Tibial nerve (tissue), 4 donors: ENCODE results near the gene CPAMD8. TPM values are rescaled to one million over a fixed set of nuclear protein-coding genes. Genes with fewer than 3 reads are reported as not detected.
"Not testable (repeated sequence)": the region's sequence is repeated elsewhere in the genome, so short reads cannot be mapped to it uniquely, and the experiment has no call there.

ENCODE experiments used
- DNase-seq, 2 donors: peaks; one replicate each; pipeline ENCODE4 v3.0.0-alpha.2; 2019; ENCODE audit warnings: low spot score in 2 of 2
- H3K27ac ChIP-seq, 4 donors: fragments of 200-600 bp; sonication (generic) in 3 of 4; one replicate each; pipeline ENCODE4 v1.5.1; 2017 to 2019; ENCODE audit warnings: mild to moderate bottlenecking in 1 of 4
- H3K27me3 ChIP-seq, 2 donors: fragments of 200-600 bp; sonication (generic) in 1 of 2; one replicate each; pipeline versions ENCODE4 v1.5.1 to v1.6.0; 2017 to 2019
- H3K36me3 ChIP-seq, 3 donors: fragments of 200-600 bp; sonication (generic); one replicate each; pipeline ENCODE4 v1.5.1; 2018 to 2019
- H3K4me1 ChIP-seq, 4 donors: fragments of 200-600 bp; sonication (generic) in 3 of 4; one replicate each; pipeline ENCODE4 v1.5.1; 2017 to 2019
- H3K4me3 ChIP-seq, 4 donors: fragments of 200-600 bp; sonication (generic) in 3 of 4; one replicate each; pipeline ENCODE4 v1.5.1; 2017 to 2019; ENCODE audit warnings: mild to moderate bottlenecking in 1 of 4, moderate library complexity in 1 of 4
- H3K9me3 ChIP-seq, 4 donors: fragments of 200-600 bp; sonication (generic) in 3 of 4; one replicate each; pipeline ENCODE4 v1.5.1; 2017 to 2019
- EP300 ChIP-seq, 2 donors: sonication (generic); formaldehyde crosslinking; IDR thresholded peaks; one replicate each; pipeline ENCODE4 v1.6.1; 2017; ENCODE audit warnings: antibody characterized with exemption in 2 of 2, mild to moderate bottlenecking in 1 of 2
- POLR2A ChIP-seq, 2 donors: fragments of 450-650 bp; IDR thresholded peaks; one replicate each; pipeline ENCODE4 v1.6.1; 2017; ENCODE audit warnings: antibody characterized with exemption in 2 of 2, mild to moderate bottlenecking in 2 of 2, moderate library complexity in 2 of 2
- WGBS, 2 donors: methylation state at CpG; one replicate each; pipeline ENCODE4 v1.1.5; 2018; 5-methylcytosine and 5-hydroxymethylcytosine counted together
- total RNA-seq, 4 donors: library from RNA; depleted of rRNA; stranded (reverse); fragments of >200 nt; gene quantifications; one replicate each; pipeline ENCODE4 v1.1.0, GENCODE V29; 2016
- TF ChIP-seq, protein P1 (sequence below), 5 experiments: fragments of 200-600 bp in 3 of 5; fragments of 450-650 bp in 2 of 5; sonication (generic) in 3 of 5; IDR thresholded peaks; one replicate each; pipeline ENCODE4 v1.5.1; 2016 to 2019; ENCODE audit warnings: antibody characterized with exemption in 5 of 5, mild to moderate bottlenecking in 3 of 5, moderate library complexity in 2 of 5

CPAMD8 gene
- total RNA-seq, 4 donors from 2014 or later = 9.8 to 26.3 (median 14.4) TPM

DNA sequence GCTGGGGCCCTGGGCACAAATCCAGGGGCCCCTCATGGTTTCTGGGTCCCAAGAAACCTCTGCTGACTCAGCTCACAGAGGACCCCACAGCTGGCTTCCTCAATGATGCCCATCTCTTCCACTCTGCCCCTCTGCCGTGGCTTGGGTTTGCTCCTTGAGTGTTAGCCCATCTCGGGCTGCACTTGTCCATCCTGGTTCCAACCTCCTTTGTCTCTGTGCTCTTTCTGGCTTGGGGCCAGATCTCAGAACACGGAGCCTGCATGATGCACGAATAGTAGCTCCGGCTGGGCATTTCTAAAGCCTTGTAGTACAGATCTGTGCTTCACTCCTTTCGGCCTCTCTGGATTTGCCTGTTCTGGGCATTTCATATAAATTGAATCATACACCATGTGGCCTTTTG lies 84.0 kb downstream of the CPAMD8 start:
- no peak for DNase-seq
- H3K9me3 ChIP-seq = peaks cover 0 to 7% (median 0%) of the 10 kb centered on the region in 4 donors
- no peaks in the 10 kb centered on the region for H3K36me3 ChIP-seq
- 64 to 69% methylated on average over 6 of the region's 6 CpGs for WGBS, 2 donors
- H3K27me3 ChIP-seq = no peaks in the 10 kb centered on the region
- no peaks in the 10 kb centered on the region for H3K4me1 ChIP-seq
- TF ChIP-seq POLR2A (IDR thresholded peaks at IDR 0.05) (no peak), EP300 (IDR thresholded peaks at IDR 0.05) (no peak)
- TF ChIP-seq, protein P1, sequence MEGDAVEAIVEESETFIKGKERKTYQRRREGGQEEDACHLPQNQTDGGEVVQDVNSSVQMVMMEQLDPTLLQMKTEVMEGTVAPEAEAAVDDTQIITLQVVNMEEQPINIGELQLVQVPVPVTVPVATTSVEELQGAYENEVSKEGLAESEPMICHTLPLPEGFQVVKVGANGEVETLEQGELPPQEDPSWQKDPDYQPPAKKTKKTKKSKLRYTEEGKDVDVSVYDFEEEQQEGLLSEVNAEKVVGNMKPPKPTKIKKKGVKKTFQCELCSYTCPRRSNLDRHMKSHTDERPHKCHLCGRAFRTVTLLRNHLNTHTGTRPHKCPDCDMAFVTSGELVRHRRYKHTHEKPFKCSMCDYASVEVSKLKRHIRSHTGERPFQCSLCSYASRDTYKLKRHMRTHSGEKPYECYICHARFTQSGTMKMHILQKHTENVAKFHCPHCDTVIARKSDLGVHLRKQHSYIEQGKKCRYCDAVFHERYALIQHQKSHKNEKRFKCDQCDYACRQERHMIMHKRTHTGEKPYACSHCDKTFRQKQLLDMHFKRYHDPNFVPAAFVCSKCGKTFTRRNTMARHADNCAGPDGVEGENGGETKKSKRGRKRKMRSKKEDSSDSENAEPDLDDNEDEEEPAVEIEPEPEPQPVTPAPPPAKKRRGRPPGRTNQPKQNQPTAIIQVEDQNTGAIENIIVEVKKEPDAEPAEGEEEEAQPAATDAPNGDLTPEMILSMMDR (IDR thresholded peaks at IDR 0.05) = no peak
- H3K27ac ChIP-seq = no peak overlapping the region
- H3K4me3 ChIP-seq = no peak overlapping the region

DNA sequence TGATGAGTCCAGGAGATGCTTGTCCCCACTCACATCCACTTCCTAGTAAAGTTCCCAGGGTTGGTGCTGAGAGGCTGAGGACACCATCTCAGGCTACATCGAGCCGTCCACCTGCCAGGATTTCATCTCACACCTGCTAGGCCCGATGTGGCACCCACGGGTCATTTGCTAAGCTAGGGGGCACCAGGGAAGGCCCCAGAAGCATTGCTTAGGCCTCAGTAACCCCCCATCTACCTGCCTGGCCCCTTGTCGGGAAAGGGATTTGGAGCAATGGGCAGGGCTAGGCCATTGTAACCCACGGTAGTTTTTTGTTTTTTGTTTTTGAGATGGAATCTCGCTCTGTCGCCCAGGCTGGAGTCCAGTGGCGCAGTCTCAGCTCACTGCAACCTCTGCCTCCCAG lies 86.0 kb downstream of the CPAMD8 start:
- Histone ChIP-seq H3K4me1 (no peaks in the 10 kb centered on the region), H3K9me3 (peaks cover 0 to 17% (median 0%) of the 10 kb centered on the region in 4 donors), H3K27ac (no peak overlapping the region), H3K4me3 (no peak overlapping the region), H3K36me3 (no peaks in the 10 kb centered on the region), H3K27me3 (no peaks in the 10 kb centered on the region)
- 87 to 92% methylated on average over 9 of the region's 9 CpGs for WGBS, 2 donors
- no peak for DNase-seq
- no peak for TF ChIP-seq EP300 (IDR thresholded peaks at IDR 0.05)
- no peak for TF ChIP-seq POLR2A (IDR thresholded peaks at IDR 0.05)
- TF ChIP-seq, protein P1 (IDR thresholded peaks at IDR 0.05) = no peak

DNA sequence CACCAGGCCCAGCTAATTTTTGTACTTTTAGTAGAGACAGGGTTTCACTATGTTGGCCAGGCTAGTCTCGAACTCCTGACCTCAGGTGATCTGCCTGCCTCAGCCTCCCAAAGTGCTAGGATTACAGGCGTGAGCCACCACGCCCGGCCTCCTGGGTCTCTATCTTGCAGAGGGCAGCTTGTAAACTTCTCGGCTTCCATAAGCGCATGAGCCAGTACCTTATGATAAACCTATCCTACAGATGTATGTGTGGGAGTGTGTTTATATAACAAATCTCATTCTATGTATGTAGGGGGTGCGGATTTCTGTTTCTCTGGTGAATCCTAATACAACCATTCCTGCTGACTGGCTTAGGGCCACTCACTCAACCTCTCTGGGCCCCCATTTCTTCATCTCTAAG lies 86.5 kb downstream of the CPAMD8 start:
- not testable (repeated sequence) for H3K4me1 ChIP-seq, H3K36me3 ChIP-seq, H3K4me3 ChIP-seq, DNase-seq, H3K27me3 ChIP-seq, H3K27ac ChIP-seq
- 94 to 96% methylated on average over 7 of the region's 7 CpGs for WGBS, 2 donors
- peaks cover 0 to 22% (median 0%) of the 10 kb centered on the region in 4 donors for H3K9me3 ChIP-seq

GRCh38 chr19:16938211-16938610 lies 88.4 kb downstream of the CPAMD8 start:
- H3K27ac ChIP-seq = no peak overlapping the region
- H3K36me3 ChIP-seq = no peaks in the 10 kb centered on the region
- 87 to 89% methylated on average over 11 of the region's 11 CpGs for WGBS, 2 donors
- TF ChIP-seq, protein P1 (IDR thresholded peaks at IDR 0.05) = no peak
- TF ChIP-seq POLR2A (IDR thresholded peaks at IDR 0.05) = no peak
- TF ChIP-seq EP300 (IDR thresholded peaks at IDR 0.05) = no peak
- peaks cover 0 to 41% (median 4%) of the 10 kb centered on the region in 4 donors for H3K9me3 ChIP-seq
- no peaks in the 10 kb centered on the region for H3K27me3 ChIP-seq
- no peak for DNase-seq
- H3K4me1 ChIP-seq = no peaks in the 10 kb centered on the region
- H3K4me3 ChIP-seq = no peak overlapping the region

DNA sequence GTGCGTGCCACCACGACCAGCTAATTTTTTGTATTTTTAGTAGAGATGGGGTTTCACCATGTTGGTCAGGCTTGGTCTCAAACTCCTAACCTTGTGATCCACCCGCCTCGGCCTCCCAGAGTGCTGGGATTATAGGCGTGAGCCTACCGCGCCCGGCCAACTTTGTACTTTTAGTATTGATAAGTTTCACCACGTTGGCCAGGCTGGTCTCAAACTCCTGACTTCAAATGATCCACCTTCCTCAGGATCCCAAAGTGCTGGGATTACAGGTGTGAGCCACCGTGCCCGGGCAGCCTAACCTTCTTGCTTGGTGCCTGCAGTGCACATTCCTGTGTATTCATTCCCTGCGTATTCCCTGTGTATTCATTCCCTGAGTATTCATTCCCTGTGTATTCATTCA lies 88.8 kb downstream of the CPAMD8 start:
- H3K4me1 ChIP-seq, H3K36me3 ChIP-seq, H3K27me3 ChIP-seq, H3K27ac ChIP-seq, DNase-seq, H3K4me3 ChIP-seq: not testable (repeated sequence)
- peaks cover 0 to 45% (median 4%) of the 10 kb centered on the region in 4 donors for H3K9me3 ChIP-seq
- WGBS, 2 donors = 91 to 96% methylated on average over 12 of the region's 12 CpGs

- no peaks in the 10 kb centered on the region for H3K27me3 ChIP-seq
- TF ChIP-seq EP300 (IDR thresholded peaks at IDR 0.05) (no peak), POLR2A (IDR thresholded peaks at IDR 0.05) (no peak)
- TF ChIP-seq, protein P1 (IDR thresholded peaks at IDR 0.05) = no peak
- WGBS, 2 donors = 77 to 96% methylated on average over 2 of the region's 2 CpGs
- H3K36me3 ChIP-seq = no peaks in the 10 kb centered on the region
- H3K9me3 ChIP-seq = peaks cover 0 to 50% (median 4%) of the 10 kb centered on the region in 4 donors
- H3K4me1 ChIP-seq = no peaks in the 10 kb centered on the region
- no peak overlapping the region for H3K4me3 ChIP-seq
- no peak for DNase-seq
- H3K27ac ChIP-seq = no peak overlapping the region
Observed at GRCh38 chr19:16936901-16937300, 89.7 kb downstream of the CPAMD8 start.
